HEK293 (cell line): ENCODE measurements around the gene GTPBP3.

ENCODE experiments used
- CTCF ChIA-PET: fragments of 350-600 bp; formaldehyde crosslinking; extraction: SDS; loops from one replicate; lab custom pipeline; 2021; ENCODE audit warnings: antibody characterized with exemption; lab: Yijun Ruan, JAX
- POLR2A ChIA-PET: fragments of 300-600 bp; formaldehyde crosslinking; extraction: SDS; loops from one replicate; lab custom pipeline; 2020; ENCODE audit warnings: antibody characterized with exemption, inconsistent platforms; lab: Yijun Ruan, JAX
- H3K27ac ChIP-seq: fragments of 200-500 bp; sonication (Bioruptor generic); 2 replicates; pipeline ENCODE4 v1.5.1; 2014; ENCODE audit warnings: low read depth, low read length, control low read depth, inconsistent platforms; ENCODE audit errors: extremely low read depth
- H3K36me3 ChIP-seq, 2 experiments: fragments of 200-500 bp in 1 of 2; sonication (Bioruptor generic) in 1 of 2; 1 replicate in 1 of 2; 2 replicates in 1 of 2; pipeline ENCODE4 v1.5.1; 2014 to 2017; ENCODE audit warnings: inconsistent platforms in 2 of 2, low read length in 2 of 2; ENCODE audit not compliant: control insufficient read depth in 2 of 2, insufficient read depth in 1 of 2
- H3K4me1 ChIP-seq: fragments of 200-500 bp; sonication (Bioruptor generic); 2 replicates; pipeline ENCODE4 v1.5.1; 2014; ENCODE audit warnings: mild to moderate bottlenecking, low read length, inconsistent platforms; ENCODE audit not compliant: control insufficient read depth, insufficient read depth
- H3K4me3 ChIP-seq: 2 replicates; pipeline ENCODE4 v1.5.1; 2011; ENCODE audit warnings: low read depth, mild to moderate bottlenecking, control low read depth, low read length, moderate library complexity
- H3K9me3 ChIP-seq: fragments of 200-500 bp; sonication (Bioruptor generic); 2 replicates; pipeline ENCODE4 v1.5.1; 2014; ENCODE audit warnings: low read depth, low read length, inconsistent platforms; ENCODE audit not compliant: control insufficient read depth, insufficient read depth
- HOXC10 ChIP-seq: sonication (generic); formaldehyde crosslinking; IDR thresholded peaks from 2 replicates; pipeline ENCODE4 v1.8.1; 2023; ENCODE audit warnings: mild to moderate bottlenecking, missing genetic modification reagents
- KLF1 ChIP-seq: fragments of 450-650 bp; formaldehyde crosslinking; IDR thresholded peaks from 2 replicates; pipeline ENCODE4 v1.5.1; 2016; ENCODE audit warnings: missing biosample characterization, missing genetic modification characterization
- OVOL3 ChIP-seq: fragments of 450-650 bp; formaldehyde crosslinking; IDR thresholded peaks from 2 replicates; pipeline ENCODE4 v1.5.1; 2016; ENCODE audit warnings: missing biosample characterization, missing genetic modification characterization
- RBAK ChIP-seq: fragments of 450-650 bp; formaldehyde crosslinking; IDR thresholded peaks from 2 replicates; pipeline ENCODE4 v1.5.1; 2016; ENCODE audit warnings: missing biosample characterization, missing genetic modification characterization
- WT1 ChIP-seq: fragments of 450-650 bp; formaldehyde crosslinking; IDR thresholded peaks from 2 replicates; pipeline ENCODE4 v1.5.1; 2016; ENCODE audit warnings: missing biosample characterization, missing genetic modification characterization
- ZBTB48 ChIP-seq: fragments of 450-650 bp; formaldehyde crosslinking; IDR thresholded peaks from 2 replicates; pipeline ENCODE4 v1.5.1; 2016; ENCODE audit warnings: missing biosample characterization, missing genetic modification characterization
- ZFP3 ChIP-seq: fragments of 450-650 bp; formaldehyde crosslinking; IDR thresholded peaks from 2 replicates; pipeline ENCODE4 v1.5.1; 2016; ENCODE audit warnings: low read depth, missing biosample characterization, missing genetic modification characterization
- ZIC2 ChIP-seq: fragments of 450-650 bp; formaldehyde crosslinking; IDR thresholded peaks from 2 replicates; pipeline ENCODE4 v1.5.1; 2016; ENCODE audit warnings: missing biosample characterization, missing genetic modification characterization
- ZNF112 ChIP-seq: fragments of 450-650 bp; formaldehyde crosslinking; IDR thresholded peaks from 2 replicates; pipeline ENCODE4 v1.5.0; 2017; ENCODE audit warnings: missing biosample characterization, missing genetic modification characterization
- ZNF19 ChIP-seq: fragments of 450-650 bp; formaldehyde crosslinking; IDR thresholded peaks from 2 replicates; pipeline ENCODE4; 2016; ENCODE audit warnings: missing biosample characterization, missing genetic modification characterization, low read depth
- ZNF211 ChIP-seq: fragments of 450-650 bp; formaldehyde crosslinking; IDR thresholded peaks from 2 replicates; pipeline ENCODE4 v1.5.1; 2016; ENCODE audit warnings: low read depth, missing biosample characterization, missing genetic modification characterization
- ZNF223 ChIP-seq: fragments of 450-650 bp; formaldehyde crosslinking; IDR thresholded peaks from 2 replicates; pipeline ENCODE4 v1.5.1; 2016; ENCODE audit warnings: missing biosample characterization, missing genetic modification characterization
- ZNF239 ChIP-seq: fragments of 450-650 bp; formaldehyde crosslinking; IDR thresholded peaks from 2 replicates; pipeline ENCODE4 v1.5.1; 2016; ENCODE audit warnings: missing biosample characterization, missing genetic modification characterization
- ZNF362 ChIP-seq: fragments of 450-650 bp; formaldehyde crosslinking; IDR thresholded peaks from 2 replicates; pipeline ENCODE4 v1.5.1; 2016; ENCODE audit warnings: missing biosample characterization, missing genetic modification characterization
- ZNF416 ChIP-seq: fragments of 450-650 bp; formaldehyde crosslinking; IDR thresholded peaks from 2 replicates; pipeline ENCODE4 v1.5.1; 2016; ENCODE audit warnings: missing biosample characterization, missing genetic modification characterization
- ZNF510 ChIP-seq: fragments of 450-650 bp; formaldehyde crosslinking; IDR thresholded peaks from 2 replicates; pipeline ENCODE4 v1.5.1; 2018; ENCODE audit warnings: mild to moderate bottlenecking, missing genetic modification characterization, missing biosample characterization; ENCODE audit not compliant: insufficient replicate concordance
- ZNF549 ChIP-seq: fragments of 450-650 bp; IDR thresholded peaks from 2 replicates; pipeline ENCODE4 v1.5.1; 2018; ENCODE audit warnings: missing biosample characterization, missing genetic modification characterization, mild to moderate bottlenecking, inconsistent platforms, moderate library complexity
- ZNF585B ChIP-seq: fragments of 450-650 bp; formaldehyde crosslinking; IDR thresholded peaks from 2 replicates; pipeline ENCODE4 v1.5.1; 2016; ENCODE audit warnings: missing biosample characterization, missing genetic modification characterization
- ZNF600 ChIP-seq: fragments of 450-650 bp; formaldehyde crosslinking; IDR thresholded peaks from 2 replicates; pipeline ENCODE4 v1.5.1; 2016; ENCODE audit warnings: missing biosample characterization, missing genetic modification characterization
- ZNF621 ChIP-seq: fragments of 450-650 bp; formaldehyde crosslinking; IDR thresholded peaks from 2 replicates; pipeline ENCODE4 v1.5.1; 2017; ENCODE audit warnings: missing biosample characterization, missing genetic modification characterization
- ZNF639 ChIP-seq: fragments of 450-650 bp; formaldehyde crosslinking; IDR thresholded peaks from 2 replicates; pipeline ENCODE4 v1.5.1; 2016; ENCODE audit warnings: missing biosample characterization, missing genetic modification characterization
- ZNF654 ChIP-seq: fragments of 450-650 bp; formaldehyde crosslinking; IDR thresholded peaks from 2 replicates; pipeline ENCODE4 v1.5.1; 2016; ENCODE audit warnings: low read depth, missing biosample characterization, missing genetic modification characterization
- ZNF660 ChIP-seq: fragments of 450-650 bp; IDR thresholded peaks from 2 replicates; pipeline ENCODE4 v1.5.1; 2018; ENCODE audit warnings: missing biosample characterization, mild to moderate bottlenecking, missing genetic modification characterization
- ZNF777 ChIP-seq: fragments of 450-650 bp; formaldehyde crosslinking; IDR thresholded peaks from 2 replicates; pipeline ENCODE4 v1.5.1; 2017; ENCODE audit warnings: missing biosample characterization, missing genetic modification characterization, borderline replicate concordance
- ZNF837 ChIP-seq: fragments of 450-650 bp; formaldehyde crosslinking; IDR thresholded peaks from 2 replicates; pipeline ENCODE4 v1.5.1; 2016; ENCODE audit warnings: missing biosample characterization, missing genetic modification characterization
- ZSCAN16 ChIP-seq: fragments of 450-650 bp; formaldehyde crosslinking; IDR thresholded peaks from 2 replicates; pipeline ENCODE4 v1.5.1; 2016; ENCODE audit warnings: missing biosample characterization, missing genetic modification characterization
- TF ChIP-seq, protein P1 (sequence below): fragments of 450-650 bp; formaldehyde crosslinking; IDR thresholded peaks from 2 replicates; pipeline ENCODE4 v1.5.1; 2016; ENCODE audit warnings: missing biosample characterization, missing genetic modification characterization, low read depth
- TF ChIP-seq, protein P2 (sequence below): fragments of 450-650 bp; formaldehyde crosslinking; IDR thresholded peaks from 2 replicates; pipeline ENCODE4 v1.5.1; 2016; ENCODE audit warnings: missing biosample characterization, missing genetic modification characterization
- TF ChIP-seq, protein P3 (sequence below): fragments of 450-650 bp; formaldehyde crosslinking; conservative IDR thresholded peaks from 2 replicates; pipeline ENCODE4 v1.5.1; 2016; ENCODE audit warnings: low read depth, missing biosample characterization, missing genetic modification characterization

Gene GTPBP3

GRCh38 chr19:17340302-17340870 is 3.0 kb downstream of the GTPBP3 start (continued):
- TF ChIP-seq ZNF362 (tag by site-specific recombination) (no peak), ZNF777 (no peak), ZNF639 (tag by site-specific recombination) (no peak), KLF1 (peak; percentile 99), ZNF223 (no peak), HOXC10 (CRISPR knock-in tag) (no peak), ZBTB48 (no peak), ZNF654 (tag by site-specific recombination) (no peak), ZNF549 (no peak), ZNF510 (tag by site-specific recombination) (no peak), ZNF660 (no peak), ZNF19 (no peak), ZNF837 (tag by site-specific recombination) (no peak), ZNF600 (tag by site-specific recombination) (peak; percentile 96), ZNF211 (tag by site-specific recombination) (no peak), OVOL3 (tag by site-specific recombination) (no peak), RBAK (tag by site-specific recombination) (no peak), ZFP3 (tag by site-specific recombination) (no peak), ZNF239 (tag by site-specific recombination) (no peak), ZSCAN16 (no peak), ZNF585B (tag by site-specific recombination) (no peak)
- TF ChIP-seq, protein P1, sequence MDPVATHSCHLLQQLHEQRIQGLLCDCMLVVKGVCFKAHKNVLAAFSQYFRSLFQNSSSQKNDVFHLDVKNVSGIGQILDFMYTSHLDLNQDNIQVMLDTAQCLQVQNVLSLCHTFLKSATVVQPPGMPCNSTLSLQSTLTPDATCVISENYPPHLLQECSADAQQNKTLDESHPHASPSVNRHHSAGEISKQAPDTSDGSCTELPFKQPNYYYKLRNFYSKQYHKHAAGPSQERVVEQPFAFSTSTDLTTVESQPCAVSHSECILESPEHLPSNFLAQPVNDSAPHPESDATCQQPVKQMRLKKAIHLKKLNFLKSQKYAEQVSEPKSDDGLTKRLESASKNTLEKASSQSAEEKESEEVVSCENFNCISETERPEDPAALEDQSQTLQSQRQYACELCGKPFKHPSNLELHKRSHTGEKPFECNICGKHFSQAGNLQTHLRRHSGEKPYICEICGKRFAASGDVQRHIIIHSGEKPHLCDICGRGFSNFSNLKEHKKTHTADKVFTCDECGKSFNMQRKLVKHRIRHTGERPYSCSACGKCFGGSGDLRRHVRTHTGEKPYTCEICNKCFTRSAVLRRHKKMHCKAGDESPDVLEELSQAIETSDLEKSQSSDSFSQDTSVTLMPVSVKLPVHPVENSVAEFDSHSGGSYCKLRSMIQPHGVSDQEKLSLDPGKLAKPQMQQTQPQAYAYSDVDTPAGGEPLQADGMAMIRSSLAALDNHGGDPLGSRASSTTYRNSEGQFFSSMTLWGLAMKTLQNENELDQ (tag by site-specific recombination) = no peak
- TF ChIP-seq, protein P2, sequence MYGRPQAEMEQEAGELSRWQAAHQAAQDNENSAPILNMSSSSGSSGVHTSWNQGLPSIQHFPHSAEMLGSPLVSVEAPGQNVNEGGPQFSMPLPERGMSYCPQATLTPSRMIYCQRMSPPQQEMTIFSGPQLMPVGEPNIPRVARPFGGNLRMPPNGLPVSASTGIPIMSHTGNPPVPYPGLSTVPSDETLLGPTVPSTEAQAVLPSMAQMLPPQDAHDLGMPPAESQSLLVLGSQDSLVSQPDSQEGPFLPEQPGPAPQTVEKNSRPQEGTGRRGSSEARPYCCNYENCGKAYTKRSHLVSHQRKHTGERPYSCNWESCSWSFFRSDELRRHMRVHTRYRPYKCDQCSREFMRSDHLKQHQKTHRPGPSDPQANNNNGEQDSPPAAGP (tag by site-specific recombination) = peak; percentile 93
- TF ChIP-seq, all 188 proteins: peak for 8

DNA sequence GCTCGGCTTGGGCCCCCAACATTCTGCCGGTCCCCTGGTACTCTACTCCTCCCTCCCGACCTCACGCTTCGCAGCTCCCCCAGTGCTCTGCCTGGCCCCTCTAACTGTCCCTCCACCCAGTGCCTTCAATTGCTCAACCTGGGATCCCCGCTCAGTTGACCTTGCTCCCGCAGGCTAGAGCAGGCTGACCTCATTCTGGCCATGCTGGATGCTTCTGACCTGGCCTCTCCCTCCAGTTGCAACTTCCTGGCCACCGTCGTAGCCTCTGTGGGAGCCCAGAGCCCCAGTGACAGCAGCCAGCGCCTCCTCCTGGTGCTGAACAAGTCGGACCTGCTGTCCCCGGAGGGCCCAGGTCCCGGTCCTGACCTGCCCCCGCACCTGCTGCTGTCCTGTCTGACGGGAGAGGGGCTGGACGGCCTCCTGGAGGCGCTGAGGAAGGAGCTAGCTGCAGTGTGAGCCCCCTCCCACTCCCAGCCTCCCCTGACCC is 3.6 kb downstream of the GTPBP3 start:
- Histone ChIP-seq H3K4me3 (no peak overlapping the region), H3K4me1 (peaks cover 4% of the 10 kb centered on the region; the same call in 1 of the 2 replicates), H3K36me3 (peaks cover 0 to 28% of the 10 kb centered on the region in 2 experiments; a peak in 2 of 3 replicates), H3K27ac (no peak overlapping the region), H3K9me3 (no peaks in the 10 kb centered on the region)
- CTCF ChIA-PET = interaction anchor here (0.6 to 3.1 kb wide), 3 partner anchors 49 to 135 kb away, joined by 3 to 9 read pairs (median 4); no protein-coding TSS in a partner anchor
- POLR2A ChIA-PET = interaction anchor here (0.5 kb wide), 1 partner anchor 606 kb away, joined by 5 read pairs; no protein-coding TSS in a partner anchor
- TF ChIP-seq WT1 (tag by site-specific recombination) = no peak
- peak; percentile 17; the same call in 1 of the 2 replicates for TF ChIP-seq ZIC2 (tag by site-specific recombination)
- no peak for TF ChIP-seq ZNF112 (tag by site-specific recombination)
- TF ChIP-seq ZNF621 (tag by site-specific recombination) = no peak
- TF ChIP-seq ZNF416 = no peak
- TF ChIP-seq, protein P3, sequence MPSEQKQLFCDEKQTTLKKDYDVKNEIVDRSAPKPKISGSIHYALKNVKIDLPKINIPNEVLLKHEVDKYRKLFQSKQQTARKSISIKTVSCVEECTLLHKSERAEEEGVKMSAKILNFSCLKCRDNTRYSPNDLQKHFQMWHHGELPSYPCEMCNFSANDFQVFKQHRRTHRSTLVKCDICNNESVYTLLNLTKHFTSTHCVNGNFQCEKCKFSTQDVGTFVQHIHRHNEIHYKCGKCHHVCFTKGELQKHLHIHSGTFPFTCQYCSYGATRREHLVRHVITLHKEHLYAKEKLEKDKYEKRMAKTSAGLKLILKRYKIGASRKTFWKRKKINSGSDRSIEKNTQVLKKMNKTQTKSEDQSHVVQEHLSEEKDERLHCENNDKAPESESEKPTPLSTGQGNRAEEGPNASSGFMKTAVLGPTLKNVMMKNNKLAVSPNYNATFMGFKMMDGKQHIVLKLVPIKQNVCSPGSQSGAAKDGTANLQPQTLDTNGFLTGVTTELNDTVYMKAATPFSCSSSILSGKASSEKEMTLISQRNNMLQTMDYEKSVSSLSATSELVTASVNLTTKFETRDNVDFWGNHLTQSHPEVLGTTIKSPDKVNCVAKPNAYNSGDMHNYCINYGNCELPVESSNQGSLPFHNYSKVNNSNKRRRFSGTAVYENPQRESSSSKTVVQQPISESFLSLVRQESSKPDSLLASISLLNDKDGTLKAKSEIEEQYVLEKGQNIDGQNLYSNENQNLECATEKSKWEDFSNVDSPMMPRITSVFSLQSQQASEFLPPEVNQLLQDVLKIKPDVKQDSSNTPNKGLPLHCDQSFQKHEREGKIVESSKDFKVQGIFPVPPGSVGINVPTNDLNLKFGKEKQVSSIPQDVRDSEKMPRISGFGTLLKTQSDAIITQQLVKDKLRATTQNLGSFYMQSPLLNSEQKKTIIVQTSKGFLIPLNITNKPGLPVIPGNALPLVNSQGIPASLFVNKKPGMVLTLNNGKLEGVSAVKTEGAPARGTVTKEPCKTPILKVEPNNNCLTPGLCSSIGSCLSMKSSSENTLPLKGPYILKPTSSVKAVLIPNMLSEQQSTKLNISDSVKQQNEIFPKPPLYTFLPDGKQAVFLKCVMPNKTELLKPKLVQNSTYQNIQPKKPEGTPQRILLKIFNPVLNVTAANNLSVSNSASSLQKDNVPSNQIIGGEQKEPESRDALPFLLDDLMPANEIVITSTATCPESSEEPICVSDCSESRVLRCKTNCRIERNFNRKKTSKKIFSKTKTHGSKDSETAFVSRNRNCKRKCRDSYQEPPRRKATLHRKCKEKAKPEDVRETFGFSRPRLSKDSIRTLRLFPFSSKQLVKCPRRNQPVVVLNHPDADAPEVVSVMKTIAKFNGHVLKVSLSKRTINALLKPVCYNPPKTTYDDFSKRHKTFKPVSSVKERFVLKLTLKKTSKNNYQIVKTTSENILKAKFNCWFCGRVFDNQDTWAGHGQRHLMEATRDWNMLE (tag by site-specific recombination) = no peak
